NAMALWA (cell line): ENCODE measurements around the gene PHF3.

Experiments
- DNase-seq: peaks from one replicate; pipeline ENCODE4 v3.0.0-alpha.2; 2015; ENCODE audit warnings: low spot score

Gene PHF3

GRCh38 chr6:63649269-63649668 is 13.7 kb downstream of the PHF3 start:
- no peak for DNase-seq

DNA sequence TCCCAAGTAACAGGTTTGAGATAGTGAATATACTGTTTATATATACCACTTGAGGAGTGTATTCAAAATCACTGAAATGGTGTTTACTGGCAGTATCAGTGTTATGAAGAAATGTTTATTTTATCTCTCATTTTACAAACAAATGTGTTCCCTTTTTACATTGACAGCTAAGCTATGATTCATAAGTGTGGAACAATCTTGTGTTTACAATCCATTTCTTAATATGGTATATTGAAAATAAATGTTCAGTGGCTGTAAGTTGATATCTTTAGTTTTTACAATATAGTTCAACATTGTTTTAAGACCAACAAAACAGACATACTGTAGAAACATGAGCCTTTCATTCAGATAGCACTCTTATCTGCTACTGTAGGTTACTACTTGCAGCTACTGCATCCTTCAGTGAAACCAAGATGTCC is 14.3 kb downstream of the PHF3 start:
- no peak for DNase-seq

GRCh38 chr6:63652980-63653379 is 17.4 kb downstream of the PHF3 start:
- no peak for DNase-seq

DNA sequence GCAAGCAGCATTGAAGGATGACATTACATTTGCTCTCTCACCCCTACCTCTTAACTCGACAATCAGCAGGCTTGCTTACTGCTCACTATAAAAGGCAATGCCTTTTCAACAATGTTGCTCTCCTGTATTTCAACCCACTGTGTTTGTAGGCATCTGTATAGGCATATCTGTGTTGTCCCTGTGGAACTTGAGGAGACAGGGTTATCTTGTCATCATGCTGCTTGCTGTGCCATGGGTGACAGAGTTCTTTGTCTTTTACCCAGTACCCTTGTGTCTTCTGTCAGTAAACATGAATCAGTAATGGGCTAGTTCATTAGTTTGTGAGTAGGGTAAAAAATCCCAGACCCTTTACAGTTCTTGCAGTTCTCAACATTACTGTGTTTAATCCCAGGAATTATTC is 25.2 kb downstream of the PHF3 start:
- DNase-seq, result no peak

DNA sequence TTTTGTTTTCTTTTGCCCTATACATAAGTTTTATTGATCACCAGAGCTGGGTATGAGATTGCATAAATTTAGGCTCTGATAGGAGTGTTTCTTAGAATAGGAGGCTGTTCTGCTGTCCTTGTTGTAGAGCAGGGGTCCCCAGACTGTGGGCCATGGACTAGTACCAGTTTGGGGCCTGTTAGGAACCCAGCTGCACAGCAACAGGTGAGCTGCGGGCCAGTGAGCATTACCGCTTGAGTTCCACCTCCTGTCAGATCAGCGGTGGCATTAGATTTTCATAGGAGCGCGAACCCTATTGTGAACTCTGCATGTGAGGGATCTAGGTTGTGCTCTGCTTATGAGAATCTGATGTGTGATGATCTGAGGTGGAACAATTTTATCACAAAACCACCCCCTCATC is 26.2 kb downstream of the PHF3 start:
- DNase-seq, result no peak

DNA sequence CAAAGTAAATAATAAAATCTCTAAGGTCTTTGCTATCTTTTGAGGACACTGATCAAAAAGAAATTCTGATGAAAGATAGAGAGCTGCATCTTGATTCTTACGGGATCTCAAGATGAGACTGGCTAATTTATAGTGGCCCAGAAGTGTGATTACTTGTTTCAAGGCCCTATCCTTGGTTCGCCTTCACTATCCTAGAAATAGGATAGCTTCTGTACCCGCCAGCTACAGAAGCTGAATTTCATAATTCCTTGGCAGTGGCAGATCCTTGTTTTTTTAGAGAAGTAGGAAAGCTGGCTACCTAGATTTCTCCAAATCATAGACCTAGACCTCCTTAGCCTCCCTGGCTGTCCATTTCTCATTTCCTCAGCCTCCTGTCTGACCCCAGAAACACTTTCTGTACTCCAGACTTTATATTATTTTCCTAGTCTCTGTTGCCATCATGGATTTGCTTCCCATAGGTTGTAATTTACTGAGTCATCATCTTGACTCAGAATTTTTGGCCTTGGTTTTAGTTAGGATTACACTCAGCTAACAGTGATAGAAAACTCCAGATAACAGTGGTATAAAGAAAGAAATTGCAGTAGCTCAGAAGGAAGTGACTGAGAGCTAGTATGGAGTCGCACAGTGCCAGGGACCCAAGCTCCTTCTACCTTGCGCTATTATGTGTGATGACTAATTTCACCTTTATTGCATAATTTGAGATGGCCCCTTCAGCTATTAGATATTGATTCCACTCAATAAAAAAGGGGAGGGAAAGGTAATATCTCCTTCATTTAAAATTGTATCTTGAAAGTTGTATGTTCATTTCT is 27.7 kb downstream of the PHF3 start:
- no peak for DNase-seq

DNA sequence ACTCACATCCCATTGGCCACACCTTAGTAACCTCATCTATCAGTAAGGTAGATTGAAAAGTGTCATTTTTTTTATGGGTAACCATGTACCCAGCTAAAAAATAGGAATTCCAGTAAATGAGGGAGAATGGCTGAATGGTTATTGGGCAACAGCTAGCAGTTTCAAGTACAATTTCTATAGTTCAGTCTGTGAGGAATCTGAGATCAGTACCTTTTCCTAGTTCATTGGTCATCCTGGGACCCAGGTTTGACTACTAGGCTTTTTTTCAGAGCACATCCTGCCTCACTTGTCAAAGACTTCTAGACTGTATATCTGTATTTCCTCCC is 28.3 kb downstream of the PHF3 start:
- no peak for DNase-seq

GRCh38 chr6:63671098-63671754 is 35.6 kb downstream of the PHF3 start:
- no peak for DNase-seq

- no peak for DNase-seq
These were observed 37.1 kb downstream of the PHF3 start for GRCh38 chr6:63672582-63673129.

GRCh38 chr6:63673692-63674091 is 38.1 kb downstream of the PHF3 start:
- no peak for DNase-seq

DNA sequence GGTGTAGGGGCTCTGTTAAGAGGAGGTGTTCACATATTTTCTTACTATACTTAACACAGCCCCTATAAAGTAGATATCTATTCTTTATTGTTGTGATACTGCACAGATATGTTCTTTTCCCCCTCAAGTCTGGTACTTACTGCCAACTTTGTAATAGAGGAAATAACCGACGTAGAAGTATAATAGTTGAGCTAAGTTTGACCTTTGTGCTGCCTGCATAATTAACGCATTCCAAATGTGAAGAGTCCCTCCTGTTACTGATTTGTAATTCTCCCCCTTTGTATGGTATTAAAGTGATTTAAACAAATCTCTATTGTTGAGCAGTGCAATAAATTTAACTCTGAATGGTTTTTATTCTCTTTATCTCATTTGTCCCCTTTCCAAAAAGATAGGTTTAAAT is 39.0 kb downstream of the PHF3 start:
- DNase-seq, result no peak

DNA sequence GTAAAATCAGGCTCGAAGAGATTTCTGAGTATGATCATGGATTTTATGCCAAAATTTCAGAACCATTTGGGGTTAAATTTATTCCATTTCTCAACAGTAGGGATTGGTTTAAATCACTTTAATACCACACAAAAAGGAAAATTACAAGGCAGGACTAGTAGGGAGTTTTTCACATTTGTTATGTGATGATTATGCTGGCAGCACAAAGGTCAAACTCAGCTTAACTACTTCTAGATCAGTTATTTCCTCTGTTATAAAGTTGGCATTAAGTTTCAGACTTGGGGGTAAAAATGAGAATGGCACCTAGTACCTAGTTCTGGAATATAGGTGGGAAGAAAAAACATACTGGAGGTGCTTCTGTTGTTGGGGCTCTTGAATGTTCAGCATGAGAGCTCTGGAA is 39.5 kb downstream of the PHF3 start:
- no peak for DNase-seq

DNA sequence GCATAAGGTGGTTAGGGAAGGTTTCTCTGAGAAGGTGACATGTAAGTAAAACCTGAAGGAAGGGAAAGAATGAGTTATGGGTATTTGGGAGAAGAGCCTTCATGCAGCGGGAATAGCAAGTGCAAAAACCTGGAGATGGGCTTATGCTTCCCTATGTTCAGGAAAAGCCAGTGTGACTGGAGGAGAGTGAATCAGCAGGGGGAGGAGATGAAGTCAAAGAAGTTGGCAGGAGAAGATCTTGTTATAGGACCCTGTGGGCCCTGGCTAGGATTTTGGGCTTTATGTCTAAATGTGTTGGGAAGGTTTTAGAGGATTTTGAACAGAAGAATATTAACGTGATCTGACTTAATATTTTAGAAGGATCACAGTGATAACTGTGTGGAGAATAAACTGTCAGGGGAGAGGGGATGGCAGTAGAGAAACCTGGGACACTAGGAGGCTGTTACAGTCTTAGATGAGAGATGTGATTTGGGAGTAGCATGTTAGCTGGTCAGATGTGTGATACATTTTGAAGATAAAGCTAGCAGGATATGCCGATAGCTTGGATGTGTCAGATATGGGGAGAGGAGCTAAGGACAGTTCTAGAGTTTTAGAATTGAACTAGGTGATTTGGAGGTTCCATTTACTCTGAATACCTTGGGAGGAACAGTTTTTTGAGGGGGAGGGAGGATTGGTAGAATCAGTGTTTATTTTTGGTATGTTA is 41.0 kb downstream of the PHF3 start:
- no peak for DNase-seq

DNA sequence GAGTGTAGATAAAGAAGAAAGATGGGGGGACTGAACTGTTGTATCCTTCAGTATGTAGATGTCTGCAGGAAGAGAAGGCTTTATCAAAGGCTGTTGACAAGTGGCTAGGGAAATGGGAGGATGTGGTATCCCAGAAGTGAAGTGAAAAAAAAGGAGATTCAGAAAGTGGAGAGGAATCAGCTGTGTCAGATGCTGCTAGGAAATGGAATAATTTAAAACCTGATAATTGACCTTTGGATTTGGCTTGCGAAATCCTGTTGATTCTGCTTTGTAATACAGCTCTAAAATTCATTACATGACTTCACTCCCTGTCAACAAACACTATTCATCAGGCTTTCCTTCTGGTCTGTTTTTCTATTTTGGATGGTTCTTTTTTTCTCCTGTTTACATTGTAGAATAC is 41.7 kb downstream of the PHF3 start:
- no peak for DNase-seq

GRCh38 chr6:63683071-63683603 is 47.5 kb downstream of the PHF3 start:
- DNase-seq, result no peak

DNA sequence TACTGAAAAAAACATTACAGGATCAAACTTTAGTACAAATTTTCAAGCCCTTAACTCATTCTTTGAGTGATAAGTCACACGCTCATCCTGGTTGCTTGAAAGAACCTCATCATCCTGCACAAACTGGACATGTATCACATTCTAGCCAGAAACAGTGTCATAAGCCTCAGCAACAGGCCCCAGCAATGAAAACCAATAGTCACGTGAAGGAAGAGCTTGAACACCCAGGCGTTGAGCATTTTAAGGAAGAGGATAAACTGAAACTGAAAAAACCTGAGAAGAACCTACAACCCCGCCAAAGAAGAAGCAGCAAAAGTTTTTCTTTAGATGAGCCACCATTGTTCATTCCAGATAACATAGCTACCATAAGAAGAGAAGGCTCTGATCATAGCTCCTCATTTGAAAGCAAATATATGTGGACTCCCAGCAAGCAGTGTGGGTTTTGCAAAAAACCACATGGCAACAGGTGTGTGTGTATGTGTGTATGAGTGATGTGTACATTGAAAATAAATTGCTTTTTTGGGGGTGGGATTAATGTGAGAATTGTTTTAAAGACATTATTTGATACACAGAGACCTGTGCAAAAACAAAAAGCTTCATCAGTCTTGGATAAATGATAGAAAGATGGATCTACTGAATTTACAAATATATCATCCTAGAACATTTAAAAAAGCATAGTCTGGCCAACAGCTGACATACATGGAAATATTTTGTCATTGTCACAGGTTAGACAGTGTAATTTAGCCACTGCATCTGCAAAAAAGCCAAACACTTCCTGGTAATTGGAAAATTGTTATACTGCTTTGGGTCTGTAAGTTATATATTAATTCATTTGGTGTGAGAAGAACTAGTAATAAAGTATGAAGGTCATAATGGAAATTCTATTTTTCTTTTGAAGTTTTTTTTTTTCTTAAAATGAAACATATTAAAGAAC is 50.1 kb downstream of the PHF3 start:
- peak; percentile 46 for DNase-seq

DNA sequence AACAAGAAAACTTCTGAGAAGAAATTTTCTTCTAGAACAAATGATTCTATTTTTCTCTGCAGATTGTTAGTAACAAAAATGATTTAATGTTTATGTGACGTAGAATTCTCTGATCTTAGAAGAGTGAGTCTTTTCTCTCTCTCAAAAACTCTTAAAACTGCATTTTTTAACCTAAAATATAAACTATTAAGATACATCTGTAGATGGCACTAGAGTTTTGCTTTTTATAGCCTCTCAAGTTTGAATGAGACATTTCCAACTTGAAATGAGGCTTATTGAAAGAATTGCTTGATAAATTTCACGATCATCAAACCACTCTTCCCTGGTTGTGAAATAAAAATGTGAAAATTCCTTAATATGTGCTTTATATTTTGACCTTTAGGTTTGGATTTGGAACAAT is 53.8 kb downstream of the PHF3 start:
- DNase-seq, result no peak

DNA sequence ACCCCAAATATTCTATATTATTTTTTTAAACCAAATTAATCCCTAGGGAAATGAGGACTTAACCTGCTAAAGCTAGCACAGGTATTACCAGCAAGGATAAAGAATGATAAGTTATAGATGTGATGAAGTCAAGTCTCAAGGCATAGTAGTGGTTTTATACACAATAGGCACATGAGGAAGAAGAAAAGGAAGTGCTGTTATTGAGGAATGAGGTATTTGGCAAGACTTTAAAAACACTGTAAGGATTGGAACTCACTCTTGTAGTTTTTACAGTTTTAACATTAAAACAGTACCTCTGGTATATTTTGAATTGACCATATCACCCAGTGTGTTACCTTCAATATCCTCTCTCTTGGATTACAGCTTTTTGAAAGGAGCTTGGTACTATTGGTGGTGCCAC is 54.6 kb downstream of the PHF3 start:
- no peak for DNase-seq

- no peak for DNase-seq
These were observed 70.1 kb downstream of the PHF3 start for GRCh38 chr6:63705707-63706106.

GRCh38 chr6:63706630-63707029 is 71.0 kb downstream of the PHF3 start:
- DNase-seq, result no peak

- DNase-seq, result no peak
These were observed 73.0 kb downstream of the PHF3 start for GRCh38 chr6:63708631-63709030.

DNA sequence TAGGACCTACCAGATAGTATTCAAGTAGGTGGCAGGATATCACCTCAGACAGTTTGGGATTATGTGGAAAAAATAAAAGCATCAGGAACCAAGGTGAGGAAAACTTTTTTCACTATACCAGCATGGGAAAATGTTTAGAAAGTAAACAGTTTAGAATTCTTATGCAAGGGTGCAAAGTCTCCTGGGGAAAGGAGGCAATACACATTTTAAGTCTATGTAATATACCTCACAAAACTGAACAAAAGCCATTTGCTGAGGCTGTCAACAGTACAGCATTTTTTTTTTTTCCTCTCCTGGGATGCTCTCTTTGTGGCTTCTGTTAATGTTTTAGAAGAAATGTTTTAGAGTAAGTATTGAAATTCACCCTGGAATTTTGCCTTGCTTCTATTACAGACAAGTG is 73.5 kb downstream of the PHF3 start:
- no peak for DNase-seq
